Omental fat pad (tissue), 4 donors: ENCODE data around the gene ATG10. TPM values are rescaled to one million over a fixed set of nuclear protein-coding genes. Genes with fewer than 3 reads are reported as not detected.
A peak's percentile ranks its signal among the peaks of the same experiment; 100 is the strongest.

Source experiments
- ATAC-seq: fragments of 150-250 bp; one replicate; pipeline ENCODE4 v1.9.1; 2016; ENCODE audit warnings: mild to moderate bottlenecking, moderate library complexity; ENCODE audit not compliant: low FRiP score
- DNase-seq: peaks from one replicate; pipeline ENCODE4 v3.0.0-alpha.2; 2019; ENCODE audit warnings: low spot score
- CTCF ChIP-seq, 3 donors: fragments of 450-650 bp; IDR thresholded peaks; one replicate each; pipeline ENCODE4 v1.5.1; 2016 to 2017; ENCODE audit warnings: antibody characterized with exemption in 3 of 3, mild to moderate bottlenecking in 3 of 3, moderate library complexity in 2 of 3
- total RNA-seq, 4 donors: library from RNA; depleted of rRNA; stranded (reverse); fragments of >200 nt; gene quantifications; one replicate each; pipeline ENCODE4 v1.1.0, GENCODE V29; 2016

ATG10 gene
- total RNA-seq, 4 donors from 2014 or later = 2.4 to 18.4 (median 5.2) TPM

- ATAC-seq (no peak), DNase-seq (no peak)
- no peak for TF ChIP-seq CTCF (IDR thresholded peaks at IDR 0.05)
These were observed 302.8 kb downstream of the ATG10 start for GRCh38 chr5:82274343-82275211.

- DNase-seq (no peak), ATAC-seq (no peak)
These were observed 303.4 kb downstream of the ATG10 start for GRCh38 chr5:82275216-82275664.

GRCh38 chr5:82276800-82277612, 305.2 kb downstream of the ATG10 start:
- no peak for TF ChIP-seq CTCF (IDR thresholded peaks at IDR 0.05)
- DNase-seq (no peak), ATAC-seq (no peak)

More at GRCh38 chr5:82275216-82275664, 303.4 kb downstream of the ATG10 start:
- TF ChIP-seq CTCF (IDR thresholded peaks at IDR 0.05) = no peak

GRCh38 chr5:82277613-82277986, 305.8 kb downstream of the ATG10 start:
- DNase-seq = no peak

GRCh38 chr5:82277987-82278710, 306.3 kb downstream of the ATG10 start, which contains the start of gene RPS23:
RPS23 (minus strand) TSS chr5:82278354; CDS start chr5:82278323, 31 bp downstream.
- ATAC-seq (peak; percentile 94), DNase-seq (peak; percentile 58)
- TF ChIP-seq CTCF (IDR thresholded peaks at IDR 0.05) = no peak

More at GRCh38 chr5:82277613-82277986, 305.8 kb downstream of the ATG10 start:
- no peak for TF ChIP-seq CTCF (IDR thresholded peaks at IDR 0.05)
- ATAC-seq = no peak

GRCh38 chr5:82278711-82279370, 307.0 kb downstream of the ATG10 start:
- no peak for TF ChIP-seq CTCF (IDR thresholded peaks at IDR 0.05)
- DNase-seq = no peak
- no peak for ATAC-seq
